ENCODE results near the gene PNMA8B. TPM values are rescaled to one million over a fixed set of nuclear protein-coding genes. Genes with fewer than 3 reads are reported as not detected.
A peak's percentile ranks its signal among the peaks of the same experiment; 100 is the strongest.

PNMA8B gene
- total and polyA plus RNA-seq, 12 donors: 7.6 to 63.4 (median 29.3) TPM

DNA sequence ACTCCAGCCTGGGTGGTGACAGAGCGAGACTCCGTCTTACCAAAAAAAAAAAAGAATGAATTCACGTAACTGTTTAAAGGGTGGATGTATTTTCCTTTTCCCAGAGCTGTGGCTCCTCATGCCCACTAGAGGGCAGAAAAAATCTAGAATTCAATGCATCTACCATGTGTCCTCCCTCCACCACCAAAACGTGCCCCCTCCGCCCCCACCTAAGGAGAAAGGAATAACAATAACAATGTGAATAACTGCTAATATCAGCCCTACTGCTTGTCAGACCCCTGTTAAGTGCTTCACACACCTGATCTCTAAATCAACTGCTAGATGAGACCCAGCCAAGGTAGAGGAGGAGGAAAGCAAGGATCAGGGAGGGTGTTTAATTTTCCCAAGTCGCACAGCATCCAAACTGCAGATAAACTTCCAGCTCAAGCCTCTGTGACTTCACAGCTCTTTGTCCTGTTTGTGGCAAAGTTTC lies 20.2 kb upstream of the PNMA8B start:
- intact Hi-C loops (cut with DNase I): loop anchor here (5.0 to 10.0 kb wide), 3 partner anchors 34 to 231 kb away; no protein-coding TSS in a partner anchor
- H3K27ac ChIP-seq: no peak overlapping the region
- WGBS, 4 donors: 16 to 22% (median 19%) methylated on average over 6 of the region's 6 CpGs
- H3K27me3 ChIP-seq: no peaks in the 10 kb centered on the region
- no peak overlapping the region for H3K4me3 ChIP-seq
- DNase-seq: peak in 1 of 7 donors; percentile 26
- no peaks in the 10 kb centered on the region for H3K4me1 ChIP-seq (replicated peaks in 1 of 2)
- H3K36me3 ChIP-seq (replicated peaks in 1 of 2): no peaks in the 10 kb centered on the region
- TF ChIP-seq POLR2A (IDR thresholded peaks at IDR 0.05): no peak
- TF ChIP-seq CTCF (IDR thresholded peaks at IDR 0.05): peak; percentile 44 to 77 (median 62)
- no peaks in the 10 kb centered on the region for H3K9me3 ChIP-seq (replicated peaks in 1 of 3)

DNA sequence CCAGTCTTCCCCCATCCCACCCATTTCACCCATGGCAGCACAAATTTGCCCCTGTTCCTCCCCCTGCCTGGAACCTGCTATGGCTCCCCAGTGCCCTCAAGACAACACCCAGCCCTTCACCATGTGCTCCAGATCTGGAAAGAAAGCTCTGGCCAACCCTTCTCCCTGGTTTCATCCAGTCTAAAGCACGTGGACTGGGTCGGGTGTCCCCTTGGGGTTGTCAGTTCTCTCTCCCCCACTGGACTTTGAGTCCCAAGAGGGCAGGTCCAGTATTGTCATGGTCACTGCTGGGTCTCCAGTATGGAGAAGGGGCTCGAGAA lies 19.6 kb upstream of the PNMA8B start:
- Histone ChIP-seq H3K4me3 (no peak overlapping the region), H3K9me3 (replicated peaks in 1 of 3) (no peaks in the 10 kb centered on the region), H3K27me3 (no peaks in the 10 kb centered on the region), H3K27ac (no peak overlapping the region), H3K36me3 (replicated peaks in 1 of 2) (no peaks in the 10 kb centered on the region), H3K4me1 (replicated peaks in 1 of 2) (no peaks in the 10 kb centered on the region)
- DNase-seq: no peak
- 57 to 81% (median 63%) methylated on average over 3 of the region's 3 CpGs for WGBS, 4 donors
- intact Hi-C loops (cut with DNase I): loop anchor here (5.0 to 10.0 kb wide), 3 partner anchors 33 to 230 kb away; no protein-coding TSS in a partner anchor
- no peak for TF ChIP-seq CTCF (IDR thresholded peaks at IDR 0.05)
- TF ChIP-seq POLR2A (IDR thresholded peaks at IDR 0.05): no peak

DNA sequence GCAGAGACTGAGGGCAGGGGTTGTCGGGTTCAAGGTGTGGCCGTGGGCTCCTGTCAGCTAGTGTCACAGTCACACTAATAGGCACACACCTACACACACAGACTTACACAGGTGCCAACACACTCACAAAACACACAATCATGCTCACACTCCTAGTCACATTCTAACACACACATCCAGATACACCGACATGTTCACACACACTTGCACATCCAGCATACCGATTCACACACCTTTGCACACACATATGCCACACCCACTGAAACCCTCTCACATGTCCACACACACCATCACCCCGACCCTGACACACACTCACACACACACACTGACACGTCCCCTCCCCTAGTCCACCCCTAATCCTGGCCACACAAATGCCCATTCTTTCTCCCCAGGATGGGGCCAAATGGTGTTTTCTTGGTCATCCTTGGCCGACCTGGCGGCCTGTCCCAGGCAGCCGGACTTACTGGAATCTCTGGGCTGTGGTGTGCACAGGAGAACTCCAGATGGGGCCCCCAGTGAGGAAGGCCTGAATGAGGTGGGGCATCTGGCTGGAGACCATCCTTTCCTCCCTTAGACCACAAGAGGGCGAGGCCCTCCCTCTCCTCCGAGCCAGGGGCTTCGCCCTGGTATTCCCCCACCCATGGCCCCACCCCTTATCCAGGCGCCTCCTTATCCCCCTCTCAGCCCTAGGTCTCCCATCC lies 19.1 kb upstream of the PNMA8B start:
- no peak for DNase-seq
- Histone ChIP-seq H3K27ac (no peak overlapping the region), H3K36me3 (replicated peaks in 1 of 2) (no peaks in the 10 kb centered on the region), H3K9me3 (replicated peaks in 1 of 3) (no peaks in the 10 kb centered on the region), H3K4me1 (replicated peaks in 1 of 2) (no peaks in the 10 kb centered on the region), H3K27me3 (no peaks in the 10 kb centered on the region), H3K4me3 (no peak overlapping the region)
- no peak for TF ChIP-seq CTCF (IDR thresholded peaks at IDR 0.05)
- TF ChIP-seq POLR2A (IDR thresholded peaks at IDR 0.05): no peak
- 59 to 69% (median 63%) methylated on average over 10 to 13 of the region's 13 CpGs for WGBS, 4 donors
- intact Hi-C loops (cut with DNase I): loop anchor here (5.0 to 10.0 kb wide), 3 partner anchors 32 to 230 kb away; no protein-coding TSS in a partner anchor

DNA sequence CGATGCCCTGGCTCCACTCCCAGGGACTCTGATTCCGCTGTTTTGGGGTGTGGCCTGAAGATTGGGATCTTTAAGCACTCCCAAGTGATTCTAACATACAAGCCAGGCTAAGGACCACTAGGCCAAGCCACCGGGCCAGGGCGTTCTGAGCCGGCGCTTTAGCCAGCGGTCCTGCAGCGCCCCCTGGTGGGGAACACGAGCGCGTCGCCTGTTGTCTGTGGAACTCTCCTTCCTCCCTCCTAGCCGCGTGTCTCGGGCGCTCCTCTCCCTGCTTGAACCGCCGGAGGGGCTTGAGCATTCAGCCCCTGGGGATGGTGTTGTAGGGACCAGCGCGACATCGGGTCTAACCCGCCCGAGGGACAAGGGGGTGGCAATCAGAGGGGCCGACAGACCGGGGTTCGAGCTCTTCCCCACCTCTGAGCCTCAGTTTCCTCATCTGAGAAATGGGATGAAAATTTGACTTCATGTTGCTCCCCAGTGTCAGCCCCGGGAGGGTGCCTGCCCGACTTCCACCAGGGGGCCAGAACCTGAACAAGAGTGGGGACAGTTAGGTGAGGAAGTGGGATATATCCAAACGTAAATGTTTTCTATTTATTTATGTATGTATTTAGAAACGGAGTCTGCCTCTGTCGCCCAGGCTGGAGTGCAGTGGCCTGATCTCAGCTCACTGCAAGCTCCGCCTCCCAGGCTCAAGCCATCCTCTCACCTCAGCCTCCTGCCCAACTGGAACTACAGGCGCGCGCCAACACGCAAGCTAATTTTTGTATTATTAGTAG lies 18.0 kb upstream of the PNMA8B start:
- Histone ChIP-seq H3K9me3 (replicated peaks in 1 of 3) (no peaks in the 10 kb centered on the region), H3K36me3 (replicated peaks in 1 of 2) (no peaks in the 10 kb centered on the region), H3K27me3 (no peaks in the 10 kb centered on the region), H3K4me3 (no peak overlapping the region), H3K4me1 (replicated peaks in 1 of 2) (no peaks in the 10 kb centered on the region), H3K27ac (no peak overlapping the region)
- TF ChIP-seq POLR2A (IDR thresholded peaks at IDR 0.05): no peak
- TF ChIP-seq CTCF (IDR thresholded peaks at IDR 0.05): peak; percentile 98 to 100 (median 99)
- DNase-seq: peak; percentile 80 to 91 (median 84)
- 24 to 32% (median 25%) methylated on average over 24 to 36 of the region's 36 CpGs for WGBS, 4 donors
- intact Hi-C loops (cut with DNase I): loop anchor here (2.0 to 10.0 kb wide), 4 partner anchors 23 to 229 kb away; no protein-coding TSS in a partner anchor
